Thyroid gland (tissue), 4 donors: ENCODE data around the gene SIK3. TPM values are rescaled to one million over a fixed set of nuclear protein-coding genes. Genes with fewer than 3 reads are reported as not detected.
"Not testable (repeated sequence)": the region's sequence is repeated elsewhere in the genome, so short reads cannot be mapped to it uniquely, and the experiment has no call there.

Source experiments
- DNase-seq, 2 donors: peaks; one replicate each; pipeline ENCODE4 v3.0.0-alpha.2; 2019
- H3K27ac ChIP-seq, 3 donors: fragments of 200-600 bp; sonication (generic); 1 replicate in 2 of 3; 2 replicates in 1 of 3; pipeline ENCODE4 v1.5.1; 2016 to 2019; ENCODE audit warnings: mild to moderate bottlenecking in 1 of 3, moderate library complexity in 1 of 3
- H3K27me3 ChIP-seq: fragments of 200-600 bp; sonication (generic); one replicate; pipeline ENCODE4 v1.5.1; 2019
- H3K36me3 ChIP-seq, 2 donors: fragments of 200-600 bp; sonication (generic); one replicate each; pipeline ENCODE4 v1.5.1; 2016 to 2019
- H3K4me1 ChIP-seq, 2 donors: fragments of 200-600 bp; sonication (generic); one replicate each; pipeline ENCODE4 v1.5.1; 2017 to 2019
- H3K4me3 ChIP-seq, 3 donors: fragments of 200-600 bp; sonication (generic); replicated peaks in 1 of 3; 1 replicate in 2 of 3; 2 replicates in 1 of 3; pipeline ENCODE4 v1.5.1; 2016; ENCODE audit warnings: mild to moderate bottlenecking in 1 of 3
- H3K9me3 ChIP-seq: fragments of 200-600 bp; sonication (generic); one replicate; pipeline ENCODE4 v1.5.1; 2017
- POLR2A ChIP-seq, 2 donors: fragments of 450-650 bp; IDR thresholded peaks; one replicate each; pipeline ENCODE4 v1.6.1; 2017; ENCODE audit warnings: antibody characterized with exemption in 2 of 2, mild to moderate bottlenecking in 2 of 2, moderate library complexity in 1 of 2
- WGBS, 2 donors: methylation state at CpG; one replicate each; pipeline ENCODE4 v1.1.5; 2017; 5-methylcytosine and 5-hydroxymethylcytosine counted together
- intact Hi-C: fragments of 100-400 bp; cut with DNase I; formaldehyde crosslinking; loops from one replicate; pipeline ENCODE4 v1.15.1; 2023
- total RNA-seq, 4 donors: library from RNA; depleted of rRNA; stranded (reverse); fragments of >200 nt; gene quantifications; one replicate each; pipeline ENCODE4 v1.2.3, GENCODE V29; 2016
- TF ChIP-seq, protein P1 (sequence below), 6 experiments: fragments of 200-600 bp in 3 of 6; fragments of 450-650 bp in 3 of 6; sonication (generic) in 3 of 6; IDR thresholded peaks; one replicate each; pipeline ENCODE4 v1.5.1; 2016 to 2019; ENCODE audit warnings: antibody characterized with exemption in 6 of 6, mild to moderate bottlenecking in 2 of 6, inconsistent platforms in 1 of 6, moderate library complexity in 1 of 6

Gene SIK3
- total RNA-seq, 4 donors from 2014 or later, result 46.0 to 86.3 (median 71.9) TPM

DNA sequence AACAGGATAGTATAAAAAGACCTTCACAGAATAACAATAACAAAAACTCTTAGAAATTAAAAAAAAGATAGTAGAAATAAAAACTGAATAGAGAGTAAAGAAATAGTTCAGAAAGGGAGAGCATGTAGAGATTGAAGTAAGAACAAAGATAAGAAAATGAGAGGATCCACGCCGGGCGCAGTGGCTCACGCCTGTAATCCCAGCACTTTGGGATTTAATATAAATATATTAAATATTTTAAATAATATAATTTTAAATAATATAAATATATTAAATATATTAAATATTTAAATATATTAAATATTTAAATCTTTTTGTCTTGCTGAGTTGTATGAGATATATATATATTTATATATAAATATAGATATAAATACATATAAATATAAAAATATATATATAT is 286.1 kb downstream of the SIK3 start:
- TF ChIP-seq, protein P1, sequence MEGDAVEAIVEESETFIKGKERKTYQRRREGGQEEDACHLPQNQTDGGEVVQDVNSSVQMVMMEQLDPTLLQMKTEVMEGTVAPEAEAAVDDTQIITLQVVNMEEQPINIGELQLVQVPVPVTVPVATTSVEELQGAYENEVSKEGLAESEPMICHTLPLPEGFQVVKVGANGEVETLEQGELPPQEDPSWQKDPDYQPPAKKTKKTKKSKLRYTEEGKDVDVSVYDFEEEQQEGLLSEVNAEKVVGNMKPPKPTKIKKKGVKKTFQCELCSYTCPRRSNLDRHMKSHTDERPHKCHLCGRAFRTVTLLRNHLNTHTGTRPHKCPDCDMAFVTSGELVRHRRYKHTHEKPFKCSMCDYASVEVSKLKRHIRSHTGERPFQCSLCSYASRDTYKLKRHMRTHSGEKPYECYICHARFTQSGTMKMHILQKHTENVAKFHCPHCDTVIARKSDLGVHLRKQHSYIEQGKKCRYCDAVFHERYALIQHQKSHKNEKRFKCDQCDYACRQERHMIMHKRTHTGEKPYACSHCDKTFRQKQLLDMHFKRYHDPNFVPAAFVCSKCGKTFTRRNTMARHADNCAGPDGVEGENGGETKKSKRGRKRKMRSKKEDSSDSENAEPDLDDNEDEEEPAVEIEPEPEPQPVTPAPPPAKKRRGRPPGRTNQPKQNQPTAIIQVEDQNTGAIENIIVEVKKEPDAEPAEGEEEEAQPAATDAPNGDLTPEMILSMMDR (IDR thresholded peaks at IDR 0.05), result no peak
- no peak for TF ChIP-seq POLR2A (IDR thresholded peaks at IDR 0.05)
- 97% methylated on average over 4 of the region's 4 CpGs for WGBS, 2 donors
- no peaks in the 10 kb centered on the region for H3K27me3 ChIP-seq
- no peak overlapping the region for H3K4me3 ChIP-seq
- no peaks in the 10 kb centered on the region for H3K4me1 ChIP-seq
- no peak for DNase-seq
- intact Hi-C loops, result no loop called here
- no peak overlapping the region for H3K27ac ChIP-seq
- no peaks in the 10 kb centered on the region for H3K36me3 ChIP-seq
- H3K9me3 ChIP-seq, result no peaks in the 10 kb centered on the region

DNA sequence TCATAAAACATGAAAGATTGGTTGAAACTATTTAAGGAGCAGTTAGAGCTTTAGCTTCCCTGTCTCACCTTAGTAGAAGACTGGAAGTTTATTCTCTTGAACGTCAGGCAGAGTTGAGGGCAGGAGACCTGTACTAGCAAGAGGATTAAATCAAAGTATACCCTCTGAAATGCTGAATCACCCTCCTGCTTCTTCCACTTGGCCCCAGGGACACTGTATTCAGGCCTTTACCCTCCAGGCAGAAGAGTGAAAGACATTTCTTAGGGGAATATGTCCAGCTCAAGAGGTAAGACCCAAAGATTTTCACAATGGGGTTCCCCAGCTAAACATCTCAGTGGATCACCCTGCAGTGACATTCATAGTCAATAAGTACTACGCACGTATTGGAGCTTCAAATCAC is 287.0 kb downstream of the SIK3 start:
- Histone ChIP-seq H3K27me3 (no peaks in the 10 kb centered on the region), H3K36me3 (no peaks in the 10 kb centered on the region), H3K4me3 (no peak overlapping the region), H3K4me1 (peaks cover 0 to 3% of the 10 kb centered on the region in 2 donors), H3K27ac (no peak overlapping the region), H3K9me3 (no peaks in the 10 kb centered on the region)
- TF ChIP-seq, protein P1 (IDR thresholded peaks at IDR 0.05), result no peak
- TF ChIP-seq POLR2A (IDR thresholded peaks at IDR 0.05), result no peak
- WGBS, 2 donors, result 90% methylated on average over 3 of the region's 3 CpGs
- intact Hi-C loops, result no loop called here
- DNase-seq, result no peak

DNA sequence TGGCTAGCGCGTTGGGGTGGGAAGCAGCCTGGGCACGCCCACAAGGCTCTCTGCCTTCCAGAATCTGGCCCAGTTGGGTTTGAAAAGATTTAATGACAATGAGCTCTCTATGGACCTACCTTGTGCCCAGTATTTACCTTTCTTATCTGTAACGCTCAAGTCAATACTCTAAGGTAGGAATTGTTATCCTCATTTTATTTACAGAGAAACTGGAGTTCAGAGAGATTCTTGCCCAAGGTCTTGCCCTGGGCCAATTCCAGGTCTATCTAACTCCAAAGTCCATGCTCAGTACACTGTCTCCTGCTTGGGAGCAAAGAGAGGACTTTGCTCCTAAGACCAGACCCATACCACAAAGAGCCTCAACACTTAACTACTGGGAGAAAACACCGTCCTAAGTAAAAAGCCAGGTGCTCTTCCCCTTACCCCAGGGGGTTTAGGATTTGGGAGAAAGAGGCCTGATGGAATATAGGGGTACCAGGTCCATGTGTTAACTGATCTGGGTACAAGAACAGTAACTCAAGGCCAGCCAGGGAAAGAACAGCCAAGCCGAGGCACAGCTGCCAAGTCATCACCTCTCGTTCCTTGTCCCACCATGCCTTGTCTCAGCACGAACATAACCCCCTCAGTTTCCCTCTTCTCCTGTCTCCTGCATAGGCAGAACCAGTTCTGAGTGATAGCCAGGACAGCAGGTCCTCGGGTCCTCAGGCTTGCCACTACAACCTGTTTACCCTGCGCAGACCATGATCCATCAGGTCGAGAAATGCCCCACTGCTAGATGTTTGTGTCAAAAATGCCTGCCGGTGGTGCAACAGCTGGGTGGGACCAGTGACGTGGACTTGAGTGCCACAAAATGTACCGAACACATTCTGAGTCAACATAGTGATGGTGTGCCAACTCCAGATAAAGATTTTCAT is 289.7 kb downstream of the SIK3 start:
- intact Hi-C loops, result no loop called here
- H3K4me3 ChIP-seq, result no peak overlapping the region
- 89 to 94% methylated on average over 14 of the region's 14 CpGs for WGBS, 2 donors
- H3K27me3 ChIP-seq, result no peaks in the 10 kb centered on the region
- no peaks in the 10 kb centered on the region for H3K36me3 ChIP-seq
- TF ChIP-seq, protein P1 (IDR thresholded peaks at IDR 0.05), result no peak
- no peak for TF ChIP-seq POLR2A (IDR thresholded peaks at IDR 0.05)
- no peak for DNase-seq
- no peaks in the 10 kb centered on the region for H3K9me3 ChIP-seq
- H3K4me1 ChIP-seq, result peaks cover 0 to 6% of the 10 kb centered on the region in 2 donors
- no peak overlapping the region for H3K27ac ChIP-seq

DNA sequence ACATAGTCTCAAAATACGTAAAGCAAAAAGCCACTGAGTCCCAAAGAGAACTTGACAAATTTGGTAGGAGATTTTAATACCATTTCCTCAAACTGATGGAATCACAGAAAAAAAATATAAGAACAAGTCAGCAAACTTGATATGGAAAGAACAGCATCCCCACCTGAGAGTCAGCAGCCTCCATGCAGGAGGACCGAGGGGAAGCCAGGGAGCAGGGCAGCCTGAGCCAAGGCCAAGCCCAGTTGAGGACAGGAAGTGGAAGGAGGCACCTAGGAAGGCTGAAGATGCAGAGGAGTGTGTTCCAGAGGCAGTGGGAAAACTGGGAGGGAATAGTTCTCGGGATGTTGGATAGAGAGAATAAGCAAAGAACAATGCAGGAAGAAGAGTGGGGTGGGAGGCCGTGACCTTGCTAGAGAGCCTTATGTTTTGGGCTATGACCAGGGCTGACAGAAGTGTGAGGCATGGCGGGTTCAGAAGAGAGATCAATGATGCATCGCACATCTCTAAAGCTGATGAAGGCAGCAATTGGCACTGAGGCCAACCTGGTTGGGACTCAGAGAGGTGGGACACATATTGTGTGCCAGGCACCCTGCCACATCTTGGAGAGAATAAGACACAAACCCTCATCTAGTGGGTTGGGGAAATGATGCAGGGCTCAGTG is 290.5 kb downstream of the SIK3 start:
- H3K4me3 ChIP-seq, result no peak overlapping the region
- no peaks in the 10 kb centered on the region for H3K36me3 ChIP-seq
- intact Hi-C loops, result no loop called here
- no peak overlapping the region for H3K27ac ChIP-seq
- peaks cover 0 to 6% of the 10 kb centered on the region in 2 donors for H3K4me1 ChIP-seq
- H3K9me3 ChIP-seq, result no peaks in the 10 kb centered on the region
- WGBS, 2 donors, result 93 to 95% methylated on average over 6 of the region's 6 CpGs
- H3K27me3 ChIP-seq, result no peaks in the 10 kb centered on the region
- DNase-seq, result no peak
- TF ChIP-seq, protein P1 (IDR thresholded peaks at IDR 0.05), result no peak
- no peak for TF ChIP-seq POLR2A (IDR thresholded peaks at IDR 0.05)

DNA sequence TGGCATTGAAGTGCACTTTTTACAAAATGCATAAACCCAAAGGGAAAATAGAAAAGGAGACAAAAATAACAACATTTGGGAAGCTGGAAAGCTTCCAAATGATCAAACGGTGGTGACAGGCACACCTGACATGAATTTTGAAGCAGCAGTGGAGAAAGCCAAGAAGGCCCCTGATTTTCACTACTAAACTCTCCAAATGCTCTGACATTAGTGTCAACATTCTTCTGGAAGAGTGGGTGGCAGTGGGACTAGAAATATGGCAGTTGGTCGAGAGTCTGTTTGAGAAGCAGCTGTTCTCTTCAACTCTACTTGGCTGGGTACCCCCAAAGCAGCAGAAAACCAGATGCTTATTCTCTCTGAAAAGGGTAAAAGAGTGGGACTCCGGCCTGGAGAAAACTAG is 294.2 kb downstream of the SIK3 start:
- intact Hi-C loops, result no loop called here
- no peak for DNase-seq
- peaks cover 0 to 13% of the 10 kb centered on the region in 2 donors for H3K4me1 ChIP-seq
- no peaks in the 10 kb centered on the region for H3K27me3 ChIP-seq
- H3K4me3 ChIP-seq, result no peak overlapping the region
- H3K27ac ChIP-seq, result no peak overlapping the region
- no peaks in the 10 kb centered on the region for H3K36me3 ChIP-seq
- 46 to 56% methylated on average over 3 of the region's 3 CpGs for WGBS, 2 donors
- TF ChIP-seq POLR2A (IDR thresholded peaks at IDR 0.05), result no peak
- TF ChIP-seq, protein P1 (IDR thresholded peaks at IDR 0.05), result no peak
- H3K9me3 ChIP-seq, result no peaks in the 10 kb centered on the region

DNA sequence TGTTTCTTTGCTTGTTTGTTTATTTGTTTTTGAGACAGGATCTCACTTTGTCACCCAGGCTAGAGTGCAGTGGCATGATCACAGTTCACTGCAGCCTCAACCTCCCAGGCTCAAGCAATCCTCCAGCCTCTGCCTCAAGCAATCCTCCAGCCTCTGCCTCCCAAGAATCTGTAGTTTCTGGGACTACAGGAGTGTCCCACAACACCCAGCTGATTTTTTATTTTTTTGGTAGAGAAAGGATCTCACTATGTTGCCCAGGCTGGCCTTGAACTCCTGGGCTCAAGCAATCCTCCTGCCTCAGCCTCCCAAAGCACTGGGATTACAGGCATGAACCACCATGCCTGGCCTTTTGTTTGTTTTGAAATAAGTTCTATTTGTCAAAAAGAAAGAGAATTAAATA is 296.6 kb downstream of the SIK3 start:
- DNase-seq, intact Hi-C loops: not testable (repeated sequence)

More for the DNA sequence above, 296.6 kb downstream of the SIK3 start:
- H3K4me1 ChIP-seq, result peaks cover 0 to 13% of the 10 kb centered on the region in 2 donors
- not testable (repeated sequence) for H3K36me3 ChIP-seq, H3K27ac ChIP-seq, H3K27me3 ChIP-seq, H3K9me3 ChIP-seq, H3K4me3 ChIP-seq
